ENCODE results near the gene TBXA2R. TPM values are rescaled to one million over a fixed set of nuclear protein-coding genes. Genes with fewer than 3 reads are reported as not detected.
A peak's percentile ranks its signal among the peaks of the same experiment; 100 is the strongest.

TBXA2R gene
- total and polyA plus RNA-seq, 2 donors from 2014 or later, result 6.7 to 8.8 TPM

- peak overlapping the region; percentile 28 to 97 (median 51) for H3K4me3 ChIP-seq (ENCODE audit: low read length in 3 of 3)
- H3K9me3 ChIP-seq (ENCODE audit: control insufficient read depth in 2 of 3, insufficient read depth in 1 of 3, low read length in 3 of 3), result no peaks in the 10 kb centered on the region
- H3K27me3 ChIP-seq (ENCODE audit: control insufficient read depth, insufficient read depth, low read length), result no peaks in the 10 kb centered on the region
- no peak overlapping the region for H3K9ac ChIP-seq (ENCODE audit: low read length in 3 of 3)
- intact Hi-C loops (cut with DNase I), result no loop called here
- DNase-seq (peak in 1 of 5 donors; percentile 71), FAIRE-seq (no peak)
- no peaks in the 10 kb centered on the region for H3K36me3 ChIP-seq (ENCODE audit: control insufficient read depth in 2 of 3, insufficient read depth in 3 of 3, low read length in 3 of 3)
- peaks cover 0 to 17% (median 4%) of the 10 kb centered on the region in 3 donors for H3K4me1 ChIP-seq (ENCODE audit: control insufficient read depth in 2 of 3, insufficient read depth in 2 of 3, low read depth in 1 of 3, low read length in 3 of 3)
- TF ChIP-seq CTCF (IDR thresholded peaks at IDR 0.05; ENCODE audit: borderline replicate concordance, extremely low read depth, insufficient read depth), result no peak
- peak overlapping the region in 1 of 2 donors; percentile 4 for H3K27ac ChIP-seq (ENCODE audit: low read depth in 2 of 2, low read length in 2 of 2)
These were observed 20.7 kb upstream of the TBXA2R start for GRCh38 chr19:3627351-3627723.

- TF ChIP-seq CTCF (IDR thresholded peaks at IDR 0.05; ENCODE audit: borderline replicate concordance, extremely low read depth, insufficient read depth), result no peak
- Histone ChIP-seq H3K4me3 (ENCODE audit: low read length in 3 of 3) (peak within 1 kb of the TSS; percentile 66 to 97 (median 86)), H3K9ac (ENCODE audit: low read length in 3 of 3) (peak within 1 kb of the TSS; percentile 74 to 86 (median 82)), H3K36me3 (ENCODE audit: control insufficient read depth in 2 of 3, insufficient read depth in 3 of 3, low read length in 3 of 3) (no peaks in the 10 kb centered on the region), H3K4me1 (ENCODE audit: control insufficient read depth in 2 of 3, insufficient read depth in 2 of 3, low read depth in 1 of 3, low read length in 3 of 3) (peaks cover 0 to 17% (median 4%) of the 10 kb centered on the region in 3 donors), H3K27ac (ENCODE audit: low read depth in 2 of 2, low read length in 2 of 2) (peak within 1 kb of the TSS; percentile 96 to 99), H3K9me3 (ENCODE audit: control insufficient read depth in 2 of 3, insufficient read depth in 1 of 3, low read length in 3 of 3) (no peaks in the 10 kb centered on the region), H3K27me3 (ENCODE audit: control insufficient read depth, insufficient read depth, low read length) (no peaks in the 10 kb centered on the region)
- DNase-seq, result peak; percentile 98 to 99 (median 99)
- intact Hi-C loops (cut with DNase I), result no loop called here
- peak; percentile 93 for FAIRE-seq
These were observed 20.0 kb upstream of the TBXA2R start, which contains the start of gene CACTIN for GRCh38 chr19:3626473-3627350. Gene CACTIN (minus strand): TSS chr19:3626790. CDS start chr19:3626762, 28 bp downstream.

GRCh38 chr19:3625996-3626472 lies 19.4 kb upstream of the TBXA2R start:
- H3K27me3 ChIP-seq (ENCODE audit: control insufficient read depth, insufficient read depth, low read length), result no peaks in the 10 kb centered on the region
- peak overlapping the region; percentile 74 to 86 (median 82) for H3K9ac ChIP-seq (ENCODE audit: low read length in 3 of 3)
- no peak for FAIRE-seq
- no peaks in the 10 kb centered on the region for H3K9me3 ChIP-seq (ENCODE audit: control insufficient read depth in 2 of 3, insufficient read depth in 1 of 3, low read length in 3 of 3)
- H3K4me1 ChIP-seq (ENCODE audit: control insufficient read depth in 2 of 3, insufficient read depth in 2 of 3, low read depth in 1 of 3, low read length in 3 of 3), result peaks cover 0 to 17% (median 4%) of the 10 kb centered on the region in 3 donors
- H3K27ac ChIP-seq (ENCODE audit: low read depth in 2 of 2, low read length in 2 of 2), result no peak overlapping the region
- intact Hi-C loops (cut with DNase I), result no loop called here
- no peaks in the 10 kb centered on the region for H3K36me3 ChIP-seq (ENCODE audit: control insufficient read depth in 2 of 3, insufficient read depth in 3 of 3, low read length in 3 of 3)
- no peak for DNase-seq
- peak overlapping the region; percentile 66 to 97 (median 86) for H3K4me3 ChIP-seq (ENCODE audit: low read length in 3 of 3)
- no peak for TF ChIP-seq CTCF (IDR thresholded peaks at IDR 0.05; ENCODE audit: borderline replicate concordance, extremely low read depth, insufficient read depth)
